GM18502 (cell line): ENCODE results near the gene CEP170.
"Not testable (repeated sequence)": the region's sequence is repeated elsewhere in the genome, so short reads cannot be mapped to it uniquely, and the experiment has no call there.

Experiments
- ATAC-seq: cut with Tn5 transposase; IDR thresholded peaks from one replicate; pipeline ENCODE4 v1.9.1; 2021; ENCODE audit warnings: mild to moderate bottlenecking; ENCODE audit not compliant: unreplicated experiment, poor library complexity

CEP170 gene

GRCh38 chr1:243236604-243237252 is 18.4 kb downstream of the CEP170 start:
- ATAC-seq, result no peak

- ATAC-seq, result no peak
These were observed 20.0 kb downstream of the CEP170 start for GRCh38 chr1:243234978-243235647.

GRCh38 chr1:243233908-243234307 is 21.2 kb downstream of the CEP170 start:
- ATAC-seq, result no peak

GRCh38 chr1:243230914-243231313 is 24.2 kb downstream of the CEP170 start:
- ATAC-seq, result no peak

- ATAC-seq, result no peak
These were observed 25.6 kb downstream of the CEP170 start for GRCh38 chr1:243229526-243229925.

- ATAC-seq, result no peak
These were observed 27.5 kb downstream of the CEP170 start for GRCh38 chr1:243227622-243228021.

GRCh38 chr1:243218059-243218458 is 37.0 kb downstream of the CEP170 start:
- ATAC-seq, result no peak

GRCh38 chr1:243217349-243217748 is 37.7 kb downstream of the CEP170 start:
- no peak for ATAC-seq

GRCh38 chr1:243216741-243217140 is 38.3 kb downstream of the CEP170 start:
- no peak for ATAC-seq

GRCh38 chr1:243215276-243215875 is 39.7 kb downstream of the CEP170 start:
- not testable (repeated sequence) for ATAC-seq

- ATAC-seq, result no peak
These were observed 41.9 kb downstream of the CEP170 start for GRCh38 chr1:243213045-243213787.

GRCh38 chr1:243211984-243212383 is 43.1 kb downstream of the CEP170 start:
- ATAC-seq, result not testable (repeated sequence)

GRCh38 chr1:243205026-243205501 is 50.0 kb downstream of the CEP170 start:
- not testable (repeated sequence) for ATAC-seq

GRCh38 chr1:243204336-243204735 is 50.7 kb downstream of the CEP170 start:
- ATAC-seq, result not testable (repeated sequence)

GRCh38 chr1:243203196-243203595 is 51.9 kb downstream of the CEP170 start:
- ATAC-seq, result not testable (repeated sequence)

- not testable (repeated sequence) for ATAC-seq
These were observed 53.8 kb downstream of the CEP170 start for GRCh38 chr1:243201316-243201715.

GRCh38 chr1:243197524-243197923 is 57.6 kb downstream of the CEP170 start:
- not testable (repeated sequence) for ATAC-seq

- ATAC-seq, result not testable (repeated sequence)
These were observed 61.8 kb downstream of the CEP170 start for GRCh38 chr1:243193330-243193729.

- ATAC-seq, result not testable (repeated sequence)
These were observed 68.7 kb downstream of the CEP170 start for GRCh38 chr1:243186201-243186995.

GRCh38 chr1:243184787-243185186 is 70.3 kb downstream of the CEP170 start:
- ATAC-seq, result not testable (repeated sequence)
